Panc1 (cell line): Measurements from ENCODE around the gene FAT2. TPM values are rescaled to one million over a fixed set of nuclear protein-coding genes. Genes with fewer than 3 reads are reported as not detected.

ENCODE experiments used
- ATAC-seq: fragments of 200-7000 bp; cut with Tn5 transposase; 2 replicates; pipeline ENCODE4 v1.9.1; 2020; ENCODE audit warnings: mild to moderate bottlenecking, moderate library complexity
- BruUV-seq: library from RNA; stranded (reverse); fragments of 400-500 nt; replicated peaks from 2 replicates; lab custom pipeline; 2021; lab: Mats Ljungman, UMichigan
- CTCF ChIA-PET: fragments of 300-600 bp; sonication (Branson Sonifier 250); formaldehyde crosslinking; loops from one replicate; lab custom pipeline; 2022; ENCODE audit warnings: antibody characterized with exemption; lab: Charles Lee
- POLR2A ChIA-PET: fragments of 300-600 bp; sonication (Branson Sonifier 250); formaldehyde crosslinking; loops from one replicate; lab custom pipeline; 2022; ENCODE audit warnings: antibody characterized with exemption; lab: Charles Lee
- DNase-seq: peaks from one replicate; pipeline ENCODE4 v3.0.0-alpha.2; 2010; ENCODE audit warnings: low read depth, low spot score
- H3K27ac ChIP-seq: 2 replicates; pipeline ENCODE4 v1.5.1; 2011; ENCODE audit warnings: mild to moderate bottlenecking, low read length, inconsistent platforms
- H3K27me3 ChIP-seq: fragments of 200-500 bp; sonication (Bioruptor generic); 2 replicates; pipeline ENCODE4 v1.6.0; 2014; ENCODE audit warnings: low read length, inconsistent platforms; ENCODE audit not compliant: control insufficient read depth, insufficient read depth
- H3K36me3 ChIP-seq: fragments of 200-500 bp; sonication (Bioruptor generic); 2 replicates; pipeline ENCODE4 v1.5.1; 2014; ENCODE audit warnings: inconsistent platforms, mild to moderate bottlenecking, low read length, moderate library complexity; ENCODE audit not compliant: control insufficient read depth, insufficient read depth
- H3K4me1 ChIP-seq: 2 replicates; pipeline ENCODE4 v1.5.1; 2011; ENCODE audit warnings: inconsistent platforms, mild to moderate bottlenecking, low read length, moderate library complexity; ENCODE audit not compliant: control insufficient read depth, insufficient read depth
- H3K4me3 ChIP-seq, 2 experiments: 2 replicates each; pipeline ENCODE4 v1.5.1; 2011 to 2012; ENCODE audit warnings: low read depth in 2 of 2, low read length in 2 of 2, mild to moderate bottlenecking in 2 of 2, inconsistent platforms in 1 of 2, moderate library complexity in 1 of 2
- H3K9me3 ChIP-seq: fragments of 200-500 bp; sonication (Bioruptor generic); 2 replicates; pipeline ENCODE4 v1.5.1; 2014; ENCODE audit warnings: low read depth, mild to moderate bottlenecking, inconsistent platforms, low read length, moderate library complexity; ENCODE audit not compliant: control insufficient read depth, insufficient read depth
- CTCF ChIP-seq: fragments of 450-650 bp; IDR thresholded peaks from 2 replicates; pipeline ENCODE4 v1.5.1; 2017; ENCODE audit warnings: mild to moderate bottlenecking
- POLR2AphosphoS5 ChIP-seq: IDR thresholded peaks from 2 replicates; pipeline ENCODE4 v1.6.1; 2012; ENCODE audit warnings: mild to moderate bottlenecking, low read depth, low read length, moderate library complexity
- REST ChIP-seq, 2 experiments: IDR thresholded peaks; 2 replicates each; pipeline ENCODE4 v1.6.1; 2011 to 2012; ENCODE audit warnings: low read depth in 2 of 2, control low read depth in 1 of 2, low read length in 1 of 2, mild to moderate bottlenecking in 1 of 2, moderate library complexity in 1 of 2; ENCODE audit not compliant: insufficient read depth in 1 of 2
- SIN3A ChIP-seq: IDR thresholded peaks from 2 replicates; pipeline ENCODE4 v1.6.1; 2012; ENCODE audit warnings: low read depth, mild to moderate bottlenecking, low read length, moderate library complexity, borderline replicate concordance; ENCODE audit not compliant: insufficient read depth
- TCF7L2 ChIP-seq: IDR thresholded peaks from 2 replicates; pipeline ENCODE4 v1.6.1; 2011; ENCODE audit warnings: mild to moderate bottlenecking, low read depth, low read length, inconsistent platforms
- in situ Hi-C: cut with HindIII; loops from 2 replicates; pipeline ENCODE4 v1.10.0; 2016; ENCODE audit warnings: low sequenced_read_pairs, low pct_unique_long_range_greater_than_20kb
- intact Hi-C: fragments of 100-400 bp; cut with micrococcal nuclease; formaldehyde crosslinking; loops from one replicate; pipeline ENCODE4 v1.10.0; 2022; ENCODE audit not compliant: unreplicated experiment
- total RNA-seq: library from RNA; stranded (reverse); gene quantifications from one replicate; pipeline ENCODE4 v1.2.1, GENCODE V29; 2021; ENCODE audit not compliant: unreplicated experiment

FAT2 gene
- total RNA-seq, 1 experiment from 2014 or later = not detected

- Histone ChIP-seq H3K4me3 (no peak overlapping the region), H3K9me3 (no peaks in the 10 kb centered on the region), H3K27ac (no peak overlapping the region), H3K36me3 (no peaks in the 10 kb centered on the region), H3K27me3 (no peaks in the 10 kb centered on the region), H3K4me1 (no peaks in the 10 kb centered on the region)
- BruUV-seq = no TSS peak
- ChIA-PET CTCF (no interaction called here), POLR2A (interaction anchor here (0.9 kb wide), 1 partner anchor 71 kb away, joined by 3 read pairs; no protein-coding TSS in a partner anchor)
- TF ChIP-seq SIN3A (no peak), POLR2AphosphoS5 (no peak), TCF7L2 (no peak), REST (IDR thresholded peaks at IDR 0.05; ENCODE audit: insufficient read depth in 1 of 2, low read depth in 2 of 2, low read length in 1 of 2) (no peak), CTCF (no peak)
- ATAC-seq (no peak), DNase-seq (no peak)
- intact Hi-C loops (no loop called here), in situ Hi-C loops (no loop called here)
Observed at GRCh38 chr5:151553695-151554094, 37.4 kb downstream of the FAT2 start.

- ChIA-PET POLR2A (interaction anchor here (0.9 kb wide), 1 partner anchor 72 kb away, joined by 3 read pairs; no protein-coding TSS in a partner anchor), CTCF (no interaction called here)
- no peak for DNase-seq
- Histone ChIP-seq H3K9me3 (no peaks in the 10 kb centered on the region), H3K4me1 (no peaks in the 10 kb centered on the region), H3K36me3 (no peaks in the 10 kb centered on the region), H3K27ac (no peak overlapping the region), H3K4me3 (no peak overlapping the region), H3K27me3 (no peaks in the 10 kb centered on the region)
- TF ChIP-seq REST (IDR thresholded peaks at IDR 0.05; ENCODE audit: insufficient read depth in 1 of 2, low read depth in 2 of 2, low read length in 1 of 2) (no peak), TCF7L2 (no peak), SIN3A (no peak), POLR2AphosphoS5 (no peak), CTCF (no peak)
- in situ Hi-C loops = no loop called here
- ATAC-seq = no peak
- no TSS peak for BruUV-seq
- intact Hi-C loops = no loop called here
Observed at GRCh38 chr5:151553130-151553670, 37.9 kb downstream of the FAT2 start.
